ENCODE results near the gene COL4A6. TPM values are rescaled to one million over a fixed set of nuclear protein-coding genes. Genes with fewer than 3 reads are reported as not detected.

COL4A6 gene
- total RNA-seq, 1 donor from 2014 or later: 40.5 TPM

DNA sequence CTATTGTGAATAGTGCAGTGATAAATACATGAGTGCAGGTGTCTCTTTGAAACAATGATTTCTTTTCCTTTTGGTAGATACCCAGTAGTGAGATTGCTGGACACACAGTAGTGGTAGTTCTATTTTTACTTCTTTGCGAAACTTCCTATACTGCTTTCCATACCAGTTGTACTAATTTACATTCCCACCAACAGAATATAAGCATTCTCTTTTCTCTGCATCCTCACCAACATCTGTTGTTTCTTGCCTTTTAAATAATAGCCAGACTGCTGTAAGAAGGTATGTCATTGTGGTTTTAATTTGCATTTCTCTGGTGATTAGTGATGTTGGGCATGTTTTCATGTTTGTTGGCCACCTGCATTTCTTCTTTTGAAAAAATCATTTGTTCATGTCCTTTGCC, 105.9 kb downstream of the COL4A6 start:
- H2AFZ ChIP-seq (replicated peaks): no peak overlapping the region
- Mint-ChIP-seq H3K9me3 (peaks cover 9% of the 10 kb centered on the region), H3K27me3 (ENCODE audit: insufficient read depth, low read depth) (no peaks in the 10 kb centered on the region), H3K36me3 (peaks cover 47% of the 10 kb centered on the region), H3K4me1 (no peaks in the 10 kb centered on the region), H3K27ac (no peak overlapping the region), H3K4me3 (no peak overlapping the region)
- no peaks in the 10 kb centered on the region for H3K4me1 ChIP-seq
- no peaks in the 10 kb centered on the region for H3K27me3 ChIP-seq
- DNase-seq (ENCODE audit: low spot score): no peak
- no peak overlapping the region for H3K4me2 ChIP-seq
- TF ChIP-seq, protein P1, sequence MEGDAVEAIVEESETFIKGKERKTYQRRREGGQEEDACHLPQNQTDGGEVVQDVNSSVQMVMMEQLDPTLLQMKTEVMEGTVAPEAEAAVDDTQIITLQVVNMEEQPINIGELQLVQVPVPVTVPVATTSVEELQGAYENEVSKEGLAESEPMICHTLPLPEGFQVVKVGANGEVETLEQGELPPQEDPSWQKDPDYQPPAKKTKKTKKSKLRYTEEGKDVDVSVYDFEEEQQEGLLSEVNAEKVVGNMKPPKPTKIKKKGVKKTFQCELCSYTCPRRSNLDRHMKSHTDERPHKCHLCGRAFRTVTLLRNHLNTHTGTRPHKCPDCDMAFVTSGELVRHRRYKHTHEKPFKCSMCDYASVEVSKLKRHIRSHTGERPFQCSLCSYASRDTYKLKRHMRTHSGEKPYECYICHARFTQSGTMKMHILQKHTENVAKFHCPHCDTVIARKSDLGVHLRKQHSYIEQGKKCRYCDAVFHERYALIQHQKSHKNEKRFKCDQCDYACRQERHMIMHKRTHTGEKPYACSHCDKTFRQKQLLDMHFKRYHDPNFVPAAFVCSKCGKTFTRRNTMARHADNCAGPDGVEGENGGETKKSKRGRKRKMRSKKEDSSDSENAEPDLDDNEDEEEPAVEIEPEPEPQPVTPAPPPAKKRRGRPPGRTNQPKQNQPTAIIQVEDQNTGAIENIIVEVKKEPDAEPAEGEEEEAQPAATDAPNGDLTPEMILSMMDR (IDR thresholded peaks at IDR 0.05): no peak
- TF ChIP-seq EZH2 (IDR thresholded peaks at IDR 0.05) (no peak), EZH2phosphoT487 (IDR thresholded peaks at IDR 0.05) (no peak)
- no peak overlapping the region for H3K9ac ChIP-seq
- no peaks in the 10 kb centered on the region for H3F3A ChIP-seq (ENCODE audit: low read depth)
- H3K79me2 ChIP-seq (ENCODE audit: low read depth): no peaks in the 10 kb centered on the region
- no peak overlapping the region for H3K27ac ChIP-seq
- no peak overlapping the region for H3K4me3 ChIP-seq
- no peaks in the 10 kb centered on the region for H3K9me3 ChIP-seq (ENCODE audit: low read depth)
- H3K36me3 ChIP-seq: no peaks in the 10 kb centered on the region
- no peaks in the 10 kb centered on the region for H4K20me1 ChIP-seq (ENCODE audit: low read depth)

GRCh38 chrX:108331126-108331909, 106.9 kb downstream of the COL4A6 start:
- DNase-seq (ENCODE audit: low spot score): no peak
- no peak for TF ChIP-seq EZH2 (IDR thresholded peaks at IDR 0.05)
- TF ChIP-seq, protein P1 (IDR thresholded peaks at IDR 0.05): no peak
- TF ChIP-seq EZH2phosphoT487 (IDR thresholded peaks at IDR 0.05): no peak

DNA sequence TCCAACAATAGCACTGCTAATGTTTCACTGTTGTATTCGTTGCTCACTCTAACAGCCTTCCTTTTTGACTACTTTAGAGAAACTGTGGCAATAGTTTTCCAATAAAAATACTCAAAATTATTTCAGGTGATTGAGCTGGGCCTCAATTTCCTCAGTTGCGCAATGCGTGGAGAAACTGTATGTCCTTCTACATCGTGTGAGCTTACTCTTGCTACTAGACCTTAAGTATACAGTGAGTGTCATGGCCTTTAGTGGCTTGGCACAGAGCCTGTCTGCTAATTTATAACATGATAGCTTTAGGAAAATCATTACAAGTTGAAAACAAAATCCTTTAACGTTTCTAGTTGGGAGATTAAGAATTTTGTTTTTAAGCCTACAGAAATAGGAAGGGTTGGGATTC, 114.5 kb downstream of the COL4A6 start:
- Histone ChIP-seq H3K9ac (no peak overlapping the region), H3K27ac (no peak overlapping the region), H3K4me2 (no peak overlapping the region), H3K27me3 (no peaks in the 10 kb centered on the region), H3K9me3 (ENCODE audit: low read depth) (no peaks in the 10 kb centered on the region), H3F3A (ENCODE audit: low read depth) (no peaks in the 10 kb centered on the region), H3K79me2 (ENCODE audit: low read depth) (no peaks in the 10 kb centered on the region), H3K4me1 (no peaks in the 10 kb centered on the region), H2AFZ (replicated peaks) (no peak overlapping the region), H3K36me3 (no peaks in the 10 kb centered on the region), H3K4me3 (no peak overlapping the region), H4K20me1 (ENCODE audit: low read depth) (no peaks in the 10 kb centered on the region)
- H3K27me3 Mint-ChIP-seq (ENCODE audit: insufficient read depth, low read depth): no peaks in the 10 kb centered on the region
- H3K4me1 Mint-ChIP-seq: peaks cover 6% of the 10 kb centered on the region
- peaks cover 1% of the 10 kb centered on the region for H3K9me3 Mint-ChIP-seq
- TF ChIP-seq, protein P1 (IDR thresholded peaks at IDR 0.05): no peak
- TF ChIP-seq EZH2 (IDR thresholded peaks at IDR 0.05) (no peak), EZH2phosphoT487 (IDR thresholded peaks at IDR 0.05) (no peak)
- no peak overlapping the region for H3K27ac Mint-ChIP-seq
- no peak overlapping the region for H3K4me3 Mint-ChIP-seq
- H3K36me3 Mint-ChIP-seq: peaks cover 20% of the 10 kb centered on the region
- DNase-seq (ENCODE audit: low spot score): no peak

More at GRCh38 chrX:108331126-108331909, 106.9 kb downstream of the COL4A6 start:
- no peaks in the 10 kb centered on the region for H3K36me3 ChIP-seq
- Mint-ChIP-seq H3K4me1 (no peaks in the 10 kb centered on the region), H3K4me3 (no peak overlapping the region), H3K27ac (no peak overlapping the region), H3K36me3 (peaks cover 42% of the 10 kb centered on the region), H3K27me3 (ENCODE audit: insufficient read depth, low read depth) (no peaks in the 10 kb centered on the region), H3K9me3 (peaks cover 9% of the 10 kb centered on the region)
- H3K27me3 ChIP-seq: no peaks in the 10 kb centered on the region
- no peaks in the 10 kb centered on the region for H3K79me2 ChIP-seq (ENCODE audit: low read depth)
- H4K20me1 ChIP-seq (ENCODE audit: low read depth): no peaks in the 10 kb centered on the region
- no peak overlapping the region for H3K27ac ChIP-seq
- H3F3A ChIP-seq (ENCODE audit: low read depth): no peaks in the 10 kb centered on the region
- no peak overlapping the region for H3K9ac ChIP-seq
- no peak overlapping the region for H3K4me3 ChIP-seq
- H2AFZ ChIP-seq (replicated peaks): no peak overlapping the region
- H3K9me3 ChIP-seq (ENCODE audit: low read depth): no peaks in the 10 kb centered on the region
- no peak overlapping the region for H3K4me2 ChIP-seq
- no peaks in the 10 kb centered on the region for H3K4me1 ChIP-seq

Measured in neural progenitor cell (in vitro differentiated cells).